ENCODE data around the gene TRPM6. TPM values are rescaled to one million over a fixed set of nuclear protein-coding genes. Genes with fewer than 3 reads are reported as not detected.

The TRPM6 gene
- total RNA-seq, 3 donors from 2014 or later, result 39.3 to 125 (median 45.9) TPM

DNA sequence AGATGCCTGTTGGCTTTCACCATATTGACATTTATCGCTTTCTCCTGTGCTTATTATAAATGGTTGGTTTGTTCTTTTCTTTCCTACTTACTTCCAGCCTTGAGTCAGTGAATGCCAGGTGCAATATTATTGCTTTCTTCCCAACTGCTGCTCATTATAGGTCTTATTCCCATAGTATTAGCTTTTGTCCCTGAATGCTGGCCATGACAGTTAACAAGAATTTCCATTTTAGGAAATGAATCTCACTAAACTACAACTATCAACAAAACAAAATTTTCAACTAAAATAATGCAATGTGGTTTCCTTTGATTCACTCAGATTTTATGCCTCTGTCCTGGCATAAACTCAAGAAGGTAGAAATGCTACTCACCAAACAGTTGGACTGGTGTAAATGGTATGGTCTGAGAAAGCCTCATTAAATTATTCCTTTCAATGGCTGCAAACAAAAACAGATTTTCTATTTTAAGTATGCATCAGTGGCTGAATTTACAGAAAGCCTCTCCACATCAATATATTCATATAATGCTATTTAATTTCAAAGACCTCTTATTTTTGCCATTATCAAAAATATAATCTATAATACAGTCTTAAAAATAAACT, 145.4 kb downstream of the TRPM6 start:
- ATAC-seq (no peak), DNase-seq (no peak)
- Histone ChIP-seq H3K9me3 (no peaks in the 10 kb centered on the region), H3K36me3 (ENCODE audit: low read depth) (no peaks in the 10 kb centered on the region), H3K4me1 (ENCODE audit: low read depth) (no peaks in the 10 kb centered on the region), H3K4me3 (no peak overlapping the region)
- TF ChIP-seq, protein P1, sequence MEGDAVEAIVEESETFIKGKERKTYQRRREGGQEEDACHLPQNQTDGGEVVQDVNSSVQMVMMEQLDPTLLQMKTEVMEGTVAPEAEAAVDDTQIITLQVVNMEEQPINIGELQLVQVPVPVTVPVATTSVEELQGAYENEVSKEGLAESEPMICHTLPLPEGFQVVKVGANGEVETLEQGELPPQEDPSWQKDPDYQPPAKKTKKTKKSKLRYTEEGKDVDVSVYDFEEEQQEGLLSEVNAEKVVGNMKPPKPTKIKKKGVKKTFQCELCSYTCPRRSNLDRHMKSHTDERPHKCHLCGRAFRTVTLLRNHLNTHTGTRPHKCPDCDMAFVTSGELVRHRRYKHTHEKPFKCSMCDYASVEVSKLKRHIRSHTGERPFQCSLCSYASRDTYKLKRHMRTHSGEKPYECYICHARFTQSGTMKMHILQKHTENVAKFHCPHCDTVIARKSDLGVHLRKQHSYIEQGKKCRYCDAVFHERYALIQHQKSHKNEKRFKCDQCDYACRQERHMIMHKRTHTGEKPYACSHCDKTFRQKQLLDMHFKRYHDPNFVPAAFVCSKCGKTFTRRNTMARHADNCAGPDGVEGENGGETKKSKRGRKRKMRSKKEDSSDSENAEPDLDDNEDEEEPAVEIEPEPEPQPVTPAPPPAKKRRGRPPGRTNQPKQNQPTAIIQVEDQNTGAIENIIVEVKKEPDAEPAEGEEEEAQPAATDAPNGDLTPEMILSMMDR (IDR thresholded peaks at IDR 0.05), result no peak
- intact Hi-C loops (cut with DNase I, micrococcal nuclease), result no loop called here

DNA sequence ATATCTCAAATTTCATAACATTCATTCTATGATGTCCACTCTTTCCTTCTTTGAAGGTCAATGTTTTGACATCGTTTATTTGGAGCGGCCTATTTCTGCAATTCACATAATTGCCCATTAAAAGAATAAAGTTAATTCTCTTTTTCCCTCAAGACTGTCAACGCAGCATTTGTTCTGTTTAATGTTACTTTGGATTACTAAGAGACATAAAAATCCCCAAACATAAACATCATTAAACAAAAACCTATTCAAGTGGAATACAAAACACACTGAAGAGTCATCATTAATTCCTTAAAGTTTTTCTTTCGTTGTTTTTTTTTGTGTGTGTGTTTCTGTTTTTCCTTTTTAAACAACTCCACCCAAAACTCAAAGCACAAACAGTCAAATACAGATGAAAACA, 151.1 kb downstream of the TRPM6 start:
- no peaks in the 10 kb centered on the region for H3K36me3 ChIP-seq (ENCODE audit: low read depth)
- no peaks in the 10 kb centered on the region for H3K4me1 ChIP-seq (ENCODE audit: low read depth)
- ATAC-seq, result no peak
- no peak overlapping the region for H3K4me3 ChIP-seq
- H3K9me3 ChIP-seq, result no peaks in the 10 kb centered on the region
- DNase-seq, result no peak
- intact Hi-C loops (cut with DNase I, micrococcal nuclease), result no loop called here
- TF ChIP-seq, protein P1 (IDR thresholded peaks at IDR 0.05), result no peak

DNA sequence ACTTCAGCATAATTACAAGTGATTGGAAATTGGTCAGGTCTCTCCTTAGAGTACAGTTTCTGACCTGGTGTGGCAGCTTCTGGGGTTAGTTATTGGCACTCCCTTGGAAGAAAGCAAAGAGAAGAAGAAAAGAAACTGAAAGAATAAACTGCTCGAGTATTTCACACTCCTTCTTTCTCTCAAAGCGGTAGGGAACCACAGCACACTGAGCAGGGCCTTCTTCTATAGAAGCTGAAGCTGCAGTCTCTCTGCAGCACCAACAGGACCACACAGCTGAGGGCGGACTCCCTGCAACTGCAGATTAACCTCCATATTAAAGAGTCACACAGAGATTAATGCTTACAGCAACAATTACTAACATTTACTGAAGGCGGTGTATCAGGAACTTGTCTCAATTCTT, 152.0 kb downstream of the TRPM6 start:
- H3K4me1 ChIP-seq (ENCODE audit: low read depth), result no peaks in the 10 kb centered on the region
- intact Hi-C loops (cut with DNase I, micrococcal nuclease), result no loop called here
- DNase-seq (no peak), ATAC-seq (no peak)
- H3K4me3 ChIP-seq, result no peak overlapping the region
- TF ChIP-seq, protein P1 (IDR thresholded peaks at IDR 0.05), result no peak
- H3K36me3 ChIP-seq (ENCODE audit: low read depth), result no peaks in the 10 kb centered on the region
- H3K9me3 ChIP-seq, result no peaks in the 10 kb centered on the region

DNA sequence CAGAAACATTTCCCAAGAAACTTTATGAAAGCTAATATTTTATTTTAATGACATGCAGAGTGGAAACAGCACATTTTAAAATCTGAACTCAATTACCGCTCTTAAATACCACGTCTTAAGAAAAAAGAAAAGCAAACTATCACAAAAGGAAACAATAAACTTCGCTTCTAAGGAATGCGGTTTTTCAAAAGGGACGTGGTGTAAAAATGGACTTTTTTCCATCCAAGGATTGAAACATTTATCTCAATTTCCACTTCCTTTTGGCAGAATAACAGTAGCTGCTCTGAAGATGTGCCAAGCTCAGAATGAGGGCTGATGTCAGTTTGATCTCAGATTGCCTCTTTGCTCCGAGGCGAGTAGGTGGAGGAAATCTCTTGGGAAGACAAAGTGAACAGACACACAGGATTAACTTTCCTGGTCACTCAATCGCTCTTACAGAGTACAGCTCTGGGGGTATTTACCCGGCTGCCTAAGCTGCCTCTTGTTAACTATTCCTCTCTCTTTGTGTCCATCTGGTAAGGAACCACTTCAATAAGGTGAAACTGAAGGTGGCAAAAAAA, 158.5 kb downstream of the TRPM6 start:
- ATAC-seq (no peak), DNase-seq (no peak)
- TF ChIP-seq, protein P1 (IDR thresholded peaks at IDR 0.05), result no peak
- Histone ChIP-seq H3K4me1 (ENCODE audit: low read depth) (no peaks in the 10 kb centered on the region), H3K36me3 (ENCODE audit: low read depth) (no peaks in the 10 kb centered on the region), H3K4me3 (no peak overlapping the region), H3K9me3 (no peaks in the 10 kb centered on the region)
- intact Hi-C loops (cut with DNase I, micrococcal nuclease), result no loop called here

DNA sequence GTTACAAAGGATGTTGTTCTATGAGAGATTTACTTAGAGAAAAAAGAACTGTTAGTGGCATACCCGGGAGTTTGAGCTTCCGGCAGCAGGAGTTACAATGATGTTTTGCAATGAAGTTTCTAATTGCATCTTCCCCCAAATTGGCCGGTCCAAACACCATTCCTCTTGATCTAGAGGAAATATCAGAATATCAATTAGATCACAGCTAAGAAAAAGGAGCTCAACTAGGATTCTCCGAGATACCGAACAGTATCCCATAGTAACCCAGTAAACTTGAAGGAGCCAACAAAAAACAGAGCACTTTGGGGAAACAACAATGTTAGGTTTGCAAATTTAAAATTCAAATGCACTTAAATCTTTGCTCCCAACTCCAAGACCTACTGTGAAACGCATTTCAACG, 159.5 kb downstream of the TRPM6 start:
- ATAC-seq, result no peak
- TF ChIP-seq, protein P1 (IDR thresholded peaks at IDR 0.05), result no peak
- intact Hi-C loops (cut with DNase I, micrococcal nuclease), result no loop called here

More for the DNA sequence above, 159.5 kb downstream of the TRPM6 start:
- DNase-seq, result no peak
- no peaks in the 10 kb centered on the region for H3K36me3 ChIP-seq (ENCODE audit: low read depth)
- no peaks in the 10 kb centered on the region for H3K9me3 ChIP-seq
- no peaks in the 10 kb centered on the region for H3K4me1 ChIP-seq (ENCODE audit: low read depth)
- H3K4me3 ChIP-seq, result no peak overlapping the region

All from mucosa of descending colon (tissue), 3 donors.